Muscle layer of colon (tissue), 2 donors: ENCODE measurements around the gene OLFM2.

Experiments used
- H3K27ac ChIP-seq: one replicate; pipeline ENCODE4 v1.7.0; 2013; ENCODE audit warnings: low read depth, mild to moderate bottlenecking, low read length, moderate library complexity
- H3K27me3 ChIP-seq, 2 donors: one replicate each; pipeline ENCODE4 v1.7.0; 2013; ENCODE audit warnings: low read length in 2 of 2, mild to moderate bottlenecking in 2 of 2; ENCODE audit not compliant: insufficient read depth in 2 of 2, control insufficient read depth in 1 of 2
- H3K36me3 ChIP-seq: one replicate; pipeline ENCODE4 v1.7.0; 2013; ENCODE audit warnings: mild to moderate bottlenecking, low read length; ENCODE audit not compliant: insufficient read depth
- H3K4me1 ChIP-seq: one replicate; pipeline ENCODE4 v1.7.0; 2013; ENCODE audit warnings: mild to moderate bottlenecking, low read length; ENCODE audit not compliant: insufficient read depth
- H3K4me3 ChIP-seq, 2 donors: one replicate each; pipeline ENCODE4 v1.7.0; 2013; ENCODE audit warnings: low read length in 2 of 2, low read depth in 1 of 2, mild to moderate bottlenecking in 1 of 2, moderate library complexity in 1 of 2
- H3K9ac ChIP-seq: one replicate; pipeline ENCODE4 v1.7.0; 2013; ENCODE audit warnings: low read length
- H3K9me3 ChIP-seq: one replicate; pipeline ENCODE4 v1.7.0; 2013; ENCODE audit warnings: mild to moderate bottlenecking, low read length
- donor health status: abdominal sarcoma.
- donor health status: Adenocarcinoma of cecum.

The OLFM2 gene

GRCh38 chr19:9872618-9873242, 63.6 kb downstream of the OLFM2 start:
- Histone ChIP-seq H3K9me3 (no peaks in the 10 kb centered on the region), H3K4me3 (no peak overlapping the region), H3K4me1 (no peaks in the 10 kb centered on the region), H3K9ac (no peak overlapping the region), H3K36me3 (no peaks in the 10 kb centered on the region), H3K27ac (no peak overlapping the region), H3K27me3 (no peaks in the 10 kb centered on the region)

GRCh38 chr19:9871626-9872338, 64.5 kb downstream of the OLFM2 start:
- Histone ChIP-seq H3K36me3 (no peaks in the 10 kb centered on the region), H3K27ac (no peak overlapping the region), H3K9ac (no peak overlapping the region)

GRCh38 chr19:9868983-9869617, 67.2 kb downstream of the OLFM2 start:
- H3K27me3 ChIP-seq, result no peaks in the 10 kb centered on the region
- H3K4me1 ChIP-seq, result no peaks in the 10 kb centered on the region
- no peaks in the 10 kb centered on the region for H3K36me3 ChIP-seq
- H3K9ac ChIP-seq, result no peak overlapping the region
- H3K9me3 ChIP-seq, result no peaks in the 10 kb centered on the region
- no peak overlapping the region for H3K4me3 ChIP-seq
- H3K27ac ChIP-seq, result no peak overlapping the region

More at GRCh38 chr19:9871626-9872338, 64.5 kb downstream of the OLFM2 start:
- H3K27me3 ChIP-seq, result no peaks in the 10 kb centered on the region
- H3K9me3 ChIP-seq, result no peaks in the 10 kb centered on the region
- no peaks in the 10 kb centered on the region for H3K4me1 ChIP-seq
- no peak overlapping the region for H3K4me3 ChIP-seq

- no peak overlapping the region for H3K4me3 ChIP-seq
- no peaks in the 10 kb centered on the region for H3K27me3 ChIP-seq
- no peaks in the 10 kb centered on the region for H3K4me1 ChIP-seq
- H3K9me3 ChIP-seq, result no peaks in the 10 kb centered on the region
- no peaks in the 10 kb centered on the region for H3K36me3 ChIP-seq
- H3K27ac ChIP-seq, result no peak overlapping the region
- no peak overlapping the region for H3K9ac ChIP-seq
These were observed 70.4 kb downstream of the OLFM2 start for GRCh38 chr19:9865732-9866501.

GRCh38 chr19:9863759-9864158, 72.6 kb downstream of the OLFM2 start:
- H3K36me3 ChIP-seq, result no peaks in the 10 kb centered on the region
- no peak overlapping the region for H3K9ac ChIP-seq
- H3K27ac ChIP-seq, result no peak overlapping the region
- H3K4me1 ChIP-seq, result no peaks in the 10 kb centered on the region
- H3K27me3 ChIP-seq, result no peaks in the 10 kb centered on the region
- H3K4me3 ChIP-seq, result no peak overlapping the region
- H3K9me3 ChIP-seq, result no peaks in the 10 kb centered on the region

GRCh38 chr19:9862938-9863337, 73.4 kb downstream of the OLFM2 start:
- Histone ChIP-seq H3K27ac (no peak overlapping the region), H3K27me3 (no peaks in the 10 kb centered on the region), H3K9ac (no peak overlapping the region), H3K4me3 (no peak overlapping the region), H3K4me1 (no peaks in the 10 kb centered on the region), H3K9me3 (no peaks in the 10 kb centered on the region), H3K36me3 (no peaks in the 10 kb centered on the region)

- Histone ChIP-seq H3K27ac (no peak overlapping the region), H3K36me3 (no peaks in the 10 kb centered on the region), H3K27me3 (no peaks in the 10 kb centered on the region), H3K4me1 (no peaks in the 10 kb centered on the region), H3K4me3 (no peak overlapping the region), H3K9me3 (no peaks in the 10 kb centered on the region), H3K9ac (no peak overlapping the region)
These were observed 74.8 kb downstream of the OLFM2 start for GRCh38 chr19:9861503-9861902.

- H3K9ac ChIP-seq, result no peak overlapping the region
- H3K27me3 ChIP-seq, result no peaks in the 10 kb centered on the region
- no peak overlapping the region for H3K27ac ChIP-seq
- H3K4me1 ChIP-seq, result no peaks in the 10 kb centered on the region
- H3K4me3 ChIP-seq, result no peak overlapping the region
- no peaks in the 10 kb centered on the region for H3K36me3 ChIP-seq
- H3K9me3 ChIP-seq, result no peaks in the 10 kb centered on the region
These were observed 75.9 kb downstream of the OLFM2 start for GRCh38 chr19:9860407-9860806.

GRCh38 chr19:9858766-9859165, 77.5 kb downstream of the OLFM2 start:
- Histone ChIP-seq H3K9ac (no peak overlapping the region), H3K4me1 (no peaks in the 10 kb centered on the region), H3K27me3 (no peaks in the 10 kb centered on the region), H3K4me3 (no peak overlapping the region), H3K27ac (no peak overlapping the region), H3K9me3 (no peaks in the 10 kb centered on the region), H3K36me3 (no peaks in the 10 kb centered on the region)

- Histone ChIP-seq H3K27ac (no peak overlapping the region), H3K9me3 (no peaks in the 10 kb centered on the region), H3K36me3 (no peaks in the 10 kb centered on the region)
These were observed 78.2 kb downstream of the OLFM2 start for GRCh38 chr19:9857920-9858746.

More at GRCh38 chr19:9857920-9858746, 78.2 kb downstream of the OLFM2 start:
- no peaks in the 10 kb centered on the region for H3K4me1 ChIP-seq
- H3K9ac ChIP-seq, result no peak overlapping the region
- H3K27me3 ChIP-seq, result no peaks in the 10 kb centered on the region
- no peak overlapping the region for H3K4me3 ChIP-seq
